HepG2 (cell line): ENCODE results near the gene USP15. TPM values are rescaled to one million over a fixed set of nuclear protein-coding genes. Genes with fewer than 3 reads are reported as not detected.

ENCODE experiments used
- ATAC-seq: fragments of 200-7000 bp; cut with Tn5 transposase; 3 replicates; pipeline ENCODE4 v1.9.1; 2020; ENCODE audit warnings: mild to moderate bottlenecking, moderate library complexity
- BruUV-seq: library from RNA; stranded (reverse); fragments of 400-500 nt; replicated peaks from 2 replicates; lab custom pipeline; 2021; lab: Mats Ljungman, UMichigan
- CTCF ChIA-PET: fragments of 300-600 bp; formaldehyde crosslinking; extraction: SDS; loops from one replicate; lab custom pipeline; 2021; ENCODE audit warnings: low total read pairs, inconsistent platforms, low intra/inter-chr PET ratio; lab: Yijun Ruan, JAX
- POLR2A ChIA-PET: fragments of 350-600 bp; sonication (Branson Sonifier 250); formaldehyde crosslinking; loops from one replicate; lab custom pipeline; 2020; ENCODE audit warnings: antibody characterized with exemption, inconsistent platforms; lab: Yijun Ruan, JAX
- DNase-seq: peaks from one replicate; pipeline ENCODE4 v3.0.0-alpha.2; 2015; ENCODE audit warnings: low spot score
- FAIRE-seq: peaks from 3 replicates; lab custom pipeline; 2011; peaks lifted over from hg19 to GRCh38; lab: Jason Lieb, UNC
- H2AFZ ChIP-seq: one replicate; pipeline ENCODE4 v1.6.1; 2011; ENCODE audit warnings: low read length, inconsistent platforms
- H3K27ac ChIP-seq: fragments of 300-600 bp; 3 replicates; pipeline ENCODE4 v1.8.0; 2011; ENCODE audit warnings: mixed run types, mild to moderate bottlenecking, mixed read lengths, low read length, inconsistent platforms; ENCODE audit not compliant: insufficient read depth; ENCODE audit errors: extremely low read length
- H3K27me3 ChIP-seq, 2 experiments: fragments of 200-600 bp in 1 of 2; 2 replicates in 1 of 2; 3 replicates in 1 of 2; pipeline versions ENCODE4 v1.6.0 to v1.8.0; 2011; ENCODE audit warnings: low read length in 2 of 2, mild to moderate bottlenecking in 2 of 2, moderate library complexity in 2 of 2, inconsistent platforms in 1 of 2; ENCODE audit not compliant: insufficient read depth in 2 of 2, control insufficient read depth in 1 of 2
- H3K36me3 ChIP-seq, 2 experiments: fragments of 200-600 bp in 1 of 2; replicated peaks in 1 of 2; 2 replicates in 1 of 2; 3 replicates in 1 of 2; pipeline versions ENCODE4 v1.5.1 to v1.8.0; 2011; ENCODE audit warnings: low read length in 2 of 2, inconsistent platforms in 1 of 2; ENCODE audit not compliant: insufficient read depth in 2 of 2, control insufficient read depth in 1 of 2
- H3K4me1 ChIP-seq: 2 replicates; pipeline ENCODE4 v1.5.1; 2012; ENCODE audit warnings: low read length, inconsistent platforms; ENCODE audit not compliant: insufficient read depth
- H3K4me2 ChIP-seq: 2 replicates; pipeline ENCODE4 v1.6.0; 2011; ENCODE audit warnings: low read depth, low read length, inconsistent platforms
- H3K4me3 ChIP-seq, 3 experiments: fragments of 200-600 bp in 1 of 3; sonication (generic), shearing (Covaris generic) in 1 of 3; replicated peaks in 1 of 3; 2 replicates each; pipeline ENCODE4 v1.5.1; 2011 to 2016; ENCODE audit warnings: low read length in 3 of 3, inconsistent platforms in 2 of 3, low read depth in 2 of 3, mild to moderate bottlenecking in 2 of 3, control low read depth in 1 of 3, mixed read lengths in 1 of 3; ENCODE audit not compliant: insufficient read depth in 1 of 3
- H3K79me2 ChIP-seq: one replicate; pipeline ENCODE4 v1.6.1; 2011; ENCODE audit warnings: low read length, inconsistent platforms; ENCODE audit not compliant: insufficient read depth
- H3K9ac ChIP-seq: 2 replicates; pipeline ENCODE4 v1.6.0; 2011; ENCODE audit warnings: mild to moderate bottlenecking, low read depth, low read length, inconsistent platforms; ENCODE audit not compliant: insufficient read depth
- H3K9me3 ChIP-seq: 2 replicates; pipeline ENCODE4 v1.5.1; 2012; ENCODE audit warnings: mild to moderate bottlenecking, low read length
- H4K20me1 ChIP-seq: 2 replicates; pipeline ENCODE4 v1.6.0; 2011; ENCODE audit warnings: inconsistent platforms, mild to moderate bottlenecking, low read length, moderate library complexity; ENCODE audit not compliant: insufficient read depth
- ATRX ChIP-seq: sonication (generic); formaldehyde crosslinking; IDR thresholded peaks from 2 replicates; pipeline ENCODE4 v1.4.0; 2020; ENCODE audit warnings: missing genetic modification reagents, borderline replicate concordance
- ETV6 ChIP-seq: sonication (generic); formaldehyde crosslinking; conservative IDR thresholded peaks from 2 replicates; pipeline ENCODE4 v1.4.0; 2020; ENCODE audit warnings: missing genetic modification reagents
- HDAC2 ChIP-seq: sonication (generic); formaldehyde crosslinking; IDR thresholded peaks from 2 replicates; pipeline ENCODE4 v1.4.0; 2020; ENCODE audit warnings: missing genetic modification reagents
- IKZF4 ChIP-seq: sonication (generic); formaldehyde crosslinking; IDR thresholded peaks from 2 replicates; pipeline ENCODE4 v1.5.1; 2020; ENCODE audit warnings: borderline replicate concordance, mild to moderate bottlenecking, low read depth, missing genetic modification reagents; ENCODE audit errors: not compliant biosample characterization
- LCORL ChIP-seq, 2 experiments: fragments of 450-650 bp in 1 of 2; sonication (generic) in 1 of 2; formaldehyde crosslinking in 1 of 2; IDR thresholded peaks; 2 replicates each; pipeline versions ENCODE4 v1.5.0 to v1.6.1; 2017 to 2020; ENCODE audit warnings: antibody characterized with exemption in 1 of 2, missing genetic modification reagents in 1 of 2
- SIN3B ChIP-seq: fragments of 150-350 bp; IDR thresholded peaks from 2 replicates; pipeline ENCODE4 v1.6.1; 2014; ENCODE audit warnings: low read length
- TCF7L2 ChIP-seq: IDR thresholded peaks from 2 replicates; pipeline ENCODE4 v1.6.1; 2011; ENCODE audit warnings: mild to moderate bottlenecking, low read depth, low read length, moderate library complexity
- ZNF543 ChIP-seq: sonication (generic); formaldehyde crosslinking; IDR thresholded peaks from 2 replicates; pipeline ENCODE4 v1.4.0; 2020; ENCODE audit warnings: mild to moderate bottlenecking, missing genetic modification reagents
- ZNF761 ChIP-seq: sonication (generic); formaldehyde crosslinking; conservative IDR thresholded peaks from 2 replicates; pipeline ENCODE4 v1.4.0; 2020; ENCODE audit warnings: mild to moderate bottlenecking, missing genetic modification reagents
- WGBS: methylation state at CpG from one replicate; pipeline ENCODE4 v1.1.6; 2017; ENCODE audit warnings: low lambda C conversion rate; 5-methylcytosine and 5-hydroxymethylcytosine counted together
- in situ Hi-C: cut with HindIII; loops from 2 replicates; pipeline ENCODE4 v1.10.0; 2017; ENCODE audit warnings: low pct_unique_long_range_greater_than_20kb; ENCODE audit not compliant: extremely low pct_ligation_motif_present
- intact Hi-C: fragments of 100-400 bp; cut with micrococcal nuclease; formaldehyde crosslinking; loops from one replicate; pipeline ENCODE4 v1.10.0; 2022; ENCODE audit not compliant: unreplicated experiment
- polyA plus RNA-seq, 8 experiments: library from polyadenylated mRNA; depleted of rRNA in 3 of 8; stranded (reverse) in 7 of 8; unstranded in 1 of 8; fragments of >200 nt; fragmentation: Illumina TruSeq in 4 of 8; extraction: Trizol in 4 of 8; gene quantifications; 2 replicates each; pipeline versions ENCODE4 v1.2.1 to v1.2.3, GENCODE V29; 2011 to 2016; ENCODE audit warnings: low read depth in 4 of 8, missing spikeins in 1 of 8, mixed read lengths in 1 of 8; ENCODE audit not compliant: insufficient read depth in 1 of 8
- total RNA-seq, 5 experiments: library from RNA; depleted of rRNA; stranded (reverse); fragments of >200 nt; fragmentation: Illumina TruSeq; extraction: Trizol; gene quantifications; 2 replicates each; pipeline ENCODE4 v1.2.3, GENCODE V29; 2016; ENCODE audit warnings: low read depth in 1 of 5
- TF ChIP-seq, protein P1 (sequence below): sonication (generic); formaldehyde crosslinking; IDR thresholded peaks from 2 replicates; pipeline ENCODE4 v1.4.0; 2020; ENCODE audit warnings: missing genetic modification reagents
- TF ChIP-seq, protein P2 (sequence below): sonication (generic); formaldehyde crosslinking; IDR thresholded peaks from 2 replicates; pipeline ENCODE4 v1.5.0; 2020; ENCODE audit warnings: mild to moderate bottlenecking, missing genetic modification reagents
- TF ChIP-seq, protein P3 (sequence below): sonication (generic); formaldehyde crosslinking; IDR thresholded peaks from 2 replicates; pipeline ENCODE4 v1.4.0; 2020; ENCODE audit warnings: missing genetic modification reagents
- TF ChIP-seq, protein P4 (sequence below), 2 experiments: fragments of 450-650 bp in 1 of 2; sonication (generic) in 1 of 2; formaldehyde crosslinking; IDR thresholded peaks; 2 replicates each; pipeline versions ENCODE4 v1.5.0 to v1.8.0; 2020 to 2022; ENCODE audit warnings: mild to moderate bottlenecking in 1 of 2, missing genetic modification reagents in 1 of 2
- TF ChIP-seq, protein P5 (sequence below): sonication (generic); formaldehyde crosslinking; IDR thresholded peaks from 2 replicates; pipeline ENCODE4 v1.5.0; 2020; ENCODE audit warnings: missing genetic modification reagents
- TF ChIP-seq, protein P6 (sequence below): sonication (generic); formaldehyde crosslinking; IDR thresholded peaks from 2 replicates; pipeline ENCODE4 v1.4.0; 2020; ENCODE audit warnings: missing genetic modification reagents, borderline replicate concordance

The USP15 gene
- total and polyA plus RNA-seq, 2 of the 13 experiments (the other 11 are each of a cell fraction or from before 2014, with no cell fraction given): 17.3 to 51.7 TPM

DNA sequence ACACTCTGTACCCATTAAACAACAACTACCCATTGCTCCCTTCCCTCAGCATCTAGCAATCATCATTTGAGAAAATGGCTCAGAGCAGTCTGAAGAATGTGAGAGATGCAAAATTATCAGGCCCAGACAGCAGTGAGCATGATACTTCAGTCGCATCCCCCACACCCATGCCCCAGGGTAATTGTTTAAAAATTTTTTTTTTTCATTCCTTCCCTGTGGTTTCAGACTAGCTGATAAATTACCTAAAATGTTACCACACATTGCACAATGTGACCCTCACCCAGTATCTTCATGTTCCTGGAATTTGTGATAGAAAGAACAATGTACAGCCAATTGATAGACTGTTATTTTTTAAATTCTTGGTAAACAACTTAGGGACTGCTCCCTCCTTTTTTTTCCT is 11.3 kb upstream of the USP15 start (continued):
- no peak for TF ChIP-seq SIN3B
- TF ChIP-seq LCORL (IDR thresholded peaks at IDR 0.05): no peak
- TF ChIP-seq LCORL (CRISPR knock-in tag; IDR thresholded peaks at IDR 0.05): no peak
- TF ChIP-seq, protein P1, sequence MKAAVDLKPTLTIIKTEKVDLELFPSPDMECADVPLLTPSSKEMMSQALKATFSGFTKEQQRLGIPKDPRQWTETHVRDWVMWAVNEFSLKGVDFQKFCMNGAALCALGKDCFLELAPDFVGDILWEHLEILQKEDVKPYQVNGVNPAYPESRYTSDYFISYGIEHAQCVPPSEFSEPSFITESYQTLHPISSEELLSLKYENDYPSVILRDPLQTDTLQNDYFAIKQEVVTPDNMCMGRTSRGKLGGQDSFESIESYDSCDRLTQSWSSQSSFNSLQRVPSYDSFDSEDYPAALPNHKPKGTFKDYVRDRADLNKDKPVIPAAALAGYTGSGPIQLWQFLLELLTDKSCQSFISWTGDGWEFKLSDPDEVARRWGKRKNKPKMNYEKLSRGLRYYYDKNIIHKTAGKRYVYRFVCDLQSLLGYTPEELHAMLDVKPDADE: no peak
- TF ChIP-seq, protein P2, sequence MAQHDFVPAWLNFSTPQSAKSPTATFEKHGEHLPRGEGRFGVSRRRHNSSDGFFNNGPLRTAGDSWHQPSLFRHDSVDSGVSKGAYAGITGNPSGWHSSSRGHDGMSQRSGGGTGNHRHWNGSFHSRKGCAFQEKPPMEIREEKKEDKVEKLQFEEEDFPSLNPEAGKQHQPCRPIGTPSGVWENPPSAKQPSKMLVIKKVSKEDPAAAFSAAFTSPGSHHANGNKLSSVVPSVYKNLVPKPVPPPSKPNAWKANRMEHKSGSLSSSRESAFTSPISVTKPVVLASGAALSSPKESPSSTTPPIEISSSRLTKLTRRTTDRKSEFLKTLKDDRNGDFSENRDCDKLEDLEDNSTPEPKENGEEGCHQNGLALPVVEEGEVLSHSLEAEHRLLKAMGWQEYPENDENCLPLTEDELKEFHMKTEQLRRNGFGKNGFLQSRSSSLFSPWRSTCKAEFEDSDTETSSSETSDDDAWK (CRISPR knock-in tag): no peak
- TF ChIP-seq, protein P3, sequence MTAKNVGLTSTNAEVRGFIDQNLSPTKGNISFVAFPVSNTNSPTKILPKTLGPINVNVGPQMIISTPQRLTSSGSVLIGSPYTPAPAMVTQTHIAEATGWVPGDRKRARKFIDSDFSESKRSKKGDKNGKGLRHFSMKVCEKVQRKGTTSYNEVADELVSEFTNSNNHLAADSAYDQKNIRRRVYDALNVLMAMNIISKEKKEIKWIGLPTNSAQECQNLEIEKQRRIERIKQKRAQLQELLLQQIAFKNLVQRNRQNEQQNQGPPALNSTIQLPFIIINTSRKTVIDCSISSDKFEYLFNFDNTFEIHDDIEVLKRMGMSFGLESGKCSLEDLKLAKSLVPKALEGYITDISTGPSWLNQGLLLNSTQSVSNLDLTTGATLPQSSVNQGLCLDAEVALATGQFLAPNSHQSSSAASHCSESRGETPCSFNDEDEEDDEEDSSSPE: no peak
- no peak for TF ChIP-seq ETV6 (CRISPR knock-in tag)

DNA sequence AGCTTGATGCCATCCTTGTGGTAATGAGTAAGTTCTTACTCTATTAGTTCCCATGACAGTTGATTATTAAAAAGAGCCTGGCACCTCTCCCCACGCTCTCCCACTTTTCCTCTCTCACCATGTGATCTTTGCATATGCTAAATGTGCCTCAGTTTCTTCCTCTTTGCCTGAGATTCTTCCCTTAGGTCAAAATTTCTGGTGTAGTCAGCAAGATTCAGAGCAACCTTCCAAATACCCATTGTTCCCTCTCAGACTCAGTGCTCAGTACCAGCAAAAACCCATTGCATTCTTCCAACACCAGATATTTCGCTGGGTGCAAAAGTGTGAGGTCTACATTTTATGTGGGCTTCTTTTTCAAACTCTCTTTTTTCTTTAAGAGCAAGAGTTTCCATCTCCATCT is 10.8 kb upstream of the USP15 start:
- no TSS peak for BruUV-seq
- H4K20me1 ChIP-seq: no peaks in the 10 kb centered on the region
- ATAC-seq (no peak), FAIRE-seq (no peak), DNase-seq (no peak)
- H3K36me3 ChIP-seq: no peaks in the 10 kb centered on the region
- no peak overlapping the region for H3K4me2 ChIP-seq
- WGBS: 49% methylated on average over 2 of the region's 2 CpGs
- no peaks in the 10 kb centered on the region for H3K9me3 ChIP-seq
- ChIA-PET POLR2A (interaction anchor here (1.3 kb wide), 1 partner anchor 10 kb away, joined by 3 read pairs; no protein-coding TSS in a partner anchor), CTCF (no interaction called here)
- in situ Hi-C loops: no loop called here
- H3K9ac ChIP-seq: no peak overlapping the region
- H3K27ac ChIP-seq: no peak overlapping the region
- no peaks in the 10 kb centered on the region for H3K79me2 ChIP-seq
- H3K4me1 ChIP-seq: no peaks in the 10 kb centered on the region
- no peak overlapping the region for H2AFZ ChIP-seq
- intact Hi-C loops: no loop called here
- H3K27me3 ChIP-seq: no peaks in the 10 kb centered on the region
- H3K4me3 ChIP-seq: no peak overlapping the region
- TF ChIP-seq, protein P4, sequence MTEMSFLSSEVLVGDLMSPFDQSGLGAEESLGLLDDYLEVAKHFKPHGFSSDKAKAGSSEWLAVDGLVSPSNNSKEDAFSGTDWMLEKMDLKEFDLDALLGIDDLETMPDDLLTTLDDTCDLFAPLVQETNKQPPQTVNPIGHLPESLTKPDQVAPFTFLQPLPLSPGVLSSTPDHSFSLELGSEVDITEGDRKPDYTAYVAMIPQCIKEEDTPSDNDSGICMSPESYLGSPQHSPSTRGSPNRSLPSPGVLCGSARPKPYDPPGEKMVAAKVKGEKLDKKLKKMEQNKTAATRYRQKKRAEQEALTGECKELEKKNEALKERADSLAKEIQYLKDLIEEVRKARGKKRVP (CRISPR knock-in tag; IDR thresholded peaks at IDR 0.05): no peak
- TF ChIP-seq ATRX (no peak), TCF7L2 (no peak), HDAC2 (no peak), ZNF543 (CRISPR knock-in tag) (no peak), IKZF4 (CRISPR knock-in tag) (no peak), ZNF761 (CRISPR knock-in tag) (no peak)
- TF ChIP-seq, protein P5, sequence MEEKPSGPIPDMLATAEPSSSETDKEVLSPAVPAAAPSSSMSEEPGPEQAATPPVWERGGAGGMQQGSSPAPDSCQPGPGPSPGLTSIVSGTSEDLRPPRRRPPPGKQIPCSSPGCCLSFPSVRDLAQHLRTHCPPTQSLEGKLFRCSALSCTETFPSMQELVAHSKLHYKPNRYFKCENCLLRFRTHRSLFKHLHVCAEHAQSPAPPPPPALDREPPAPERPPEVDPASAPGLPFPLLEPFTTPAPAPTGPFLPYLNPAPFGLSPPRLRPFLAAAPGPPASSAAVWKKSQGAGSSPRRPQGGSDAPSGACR (CRISPR knock-in tag): no peak
- TF ChIP-seq, protein P6, sequence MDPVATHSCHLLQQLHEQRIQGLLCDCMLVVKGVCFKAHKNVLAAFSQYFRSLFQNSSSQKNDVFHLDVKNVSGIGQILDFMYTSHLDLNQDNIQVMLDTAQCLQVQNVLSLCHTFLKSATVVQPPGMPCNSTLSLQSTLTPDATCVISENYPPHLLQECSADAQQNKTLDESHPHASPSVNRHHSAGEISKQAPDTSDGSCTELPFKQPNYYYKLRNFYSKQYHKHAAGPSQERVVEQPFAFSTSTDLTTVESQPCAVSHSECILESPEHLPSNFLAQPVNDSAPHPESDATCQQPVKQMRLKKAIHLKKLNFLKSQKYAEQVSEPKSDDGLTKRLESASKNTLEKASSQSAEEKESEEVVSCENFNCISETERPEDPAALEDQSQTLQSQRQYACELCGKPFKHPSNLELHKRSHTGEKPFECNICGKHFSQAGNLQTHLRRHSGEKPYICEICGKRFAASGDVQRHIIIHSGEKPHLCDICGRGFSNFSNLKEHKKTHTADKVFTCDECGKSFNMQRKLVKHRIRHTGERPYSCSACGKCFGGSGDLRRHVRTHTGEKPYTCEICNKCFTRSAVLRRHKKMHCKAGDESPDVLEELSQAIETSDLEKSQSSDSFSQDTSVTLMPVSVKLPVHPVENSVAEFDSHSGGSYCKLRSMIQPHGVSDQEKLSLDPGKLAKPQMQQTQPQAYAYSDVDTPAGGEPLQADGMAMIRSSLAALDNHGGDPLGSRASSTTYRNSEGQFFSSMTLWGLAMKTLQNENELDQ: no peak
